CD4-positive, alpha-beta T cell treated with Interferon alpha-2 for 1 hour (primary cell): Measurements from ENCODE around the gene CSNK2A3.
"Not testable (repeated sequence)": the region's sequence is repeated elsewhere in the genome, so short reads cannot be mapped to it uniquely, and the experiment has no call there.

Source experiments
- DNase-seq, 2 donors: peaks; one replicate each; pipeline ENCODE4 v3.0.0-alpha.2; 2020 to 2022

CSNK2A3 gene

DNA sequence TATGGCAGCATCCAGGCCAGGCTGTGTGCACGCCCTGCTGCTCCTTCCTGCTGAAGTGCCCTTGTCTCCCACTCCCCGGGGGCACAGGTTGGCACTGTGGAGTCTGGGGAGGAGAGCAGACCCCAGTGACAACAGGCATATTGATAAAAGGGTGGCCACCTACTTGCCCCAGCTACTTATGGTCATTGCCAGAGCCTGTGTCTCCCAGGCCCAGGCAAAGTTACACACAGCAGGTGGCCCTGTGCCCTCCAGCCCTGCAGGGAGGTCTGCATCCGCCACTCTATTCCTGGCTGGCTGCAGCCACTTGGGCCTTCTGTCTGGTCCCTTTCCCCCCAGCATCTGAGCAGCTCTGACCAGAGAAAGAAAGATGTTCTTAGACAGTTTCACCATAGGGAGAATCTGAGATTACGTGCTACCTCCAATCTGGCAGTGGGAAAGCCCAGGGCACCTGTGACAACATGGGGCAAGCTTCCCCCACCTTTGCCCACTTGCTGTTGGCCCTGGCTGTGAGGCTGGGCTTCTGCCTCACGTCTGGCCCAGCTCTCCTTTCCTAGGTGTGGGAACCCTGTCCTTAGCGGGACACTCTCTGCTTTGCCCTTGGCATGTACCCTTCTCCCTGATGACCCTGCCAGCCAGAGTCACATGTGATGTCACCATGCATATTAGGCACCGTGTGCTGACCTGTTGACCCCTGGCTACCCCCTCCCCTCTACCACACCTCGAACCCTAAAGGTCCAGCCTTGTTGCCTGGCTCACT is 25.3 kb upstream of the CSNK2A3 start:
- DNase-seq: no peak

DNA sequence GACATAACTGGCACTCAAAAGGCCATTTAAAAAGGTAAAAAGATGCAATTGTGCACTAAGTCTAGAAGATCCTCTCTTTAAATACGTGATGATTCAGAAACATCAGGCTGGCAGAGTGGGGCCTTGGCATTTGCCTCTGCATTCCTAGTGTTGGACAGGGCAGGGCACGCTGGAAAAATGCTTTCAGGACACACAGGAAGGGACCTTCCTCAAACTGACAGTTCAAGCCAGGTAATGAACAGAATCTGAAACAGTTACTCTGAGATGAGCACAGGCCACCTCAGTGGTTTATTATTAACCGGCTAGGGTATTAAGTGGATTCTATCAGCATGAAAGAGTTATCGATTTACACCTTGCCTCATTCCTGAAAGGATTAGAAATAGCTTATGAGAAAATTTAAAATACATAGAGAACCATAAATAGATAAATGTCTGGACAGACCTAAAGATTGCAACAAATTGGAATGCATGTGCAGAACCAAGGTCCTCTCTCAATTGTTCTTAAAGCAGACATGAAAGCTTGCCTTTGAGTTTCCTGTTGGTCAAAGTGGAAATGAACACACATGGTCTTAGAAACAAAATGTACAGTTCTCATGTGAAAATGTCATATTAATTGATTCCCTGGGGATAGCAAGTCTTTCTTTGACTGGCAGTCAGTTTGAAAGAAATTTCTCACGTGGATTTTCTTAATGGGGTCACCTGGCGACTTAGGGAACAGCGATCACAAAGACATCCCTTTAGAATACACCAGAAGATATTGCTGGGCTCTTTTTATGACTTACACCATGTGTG is 21.5 kb upstream of the CSNK2A3 start:
- no peak for DNase-seq

DNA sequence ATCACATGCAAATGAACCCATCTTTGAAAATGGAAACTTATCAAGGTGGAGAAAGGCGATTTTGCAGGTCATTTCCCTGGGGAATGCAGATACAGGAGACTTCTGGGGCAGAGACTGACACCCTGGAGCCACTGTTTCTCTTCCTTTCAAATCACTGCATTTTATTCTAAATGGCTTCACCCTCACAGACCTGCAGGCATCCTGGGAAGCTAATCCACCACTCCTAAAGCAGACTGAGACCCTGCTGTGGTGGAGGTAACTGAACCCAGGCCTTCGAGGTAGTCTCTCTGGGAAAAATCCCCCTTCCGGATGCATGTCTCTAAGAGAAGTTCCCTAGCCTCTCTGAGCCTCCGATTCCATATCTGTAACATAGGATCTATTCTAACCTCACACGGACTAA is 20.9 kb upstream of the CSNK2A3 start:
- no peak for DNase-seq

DNA sequence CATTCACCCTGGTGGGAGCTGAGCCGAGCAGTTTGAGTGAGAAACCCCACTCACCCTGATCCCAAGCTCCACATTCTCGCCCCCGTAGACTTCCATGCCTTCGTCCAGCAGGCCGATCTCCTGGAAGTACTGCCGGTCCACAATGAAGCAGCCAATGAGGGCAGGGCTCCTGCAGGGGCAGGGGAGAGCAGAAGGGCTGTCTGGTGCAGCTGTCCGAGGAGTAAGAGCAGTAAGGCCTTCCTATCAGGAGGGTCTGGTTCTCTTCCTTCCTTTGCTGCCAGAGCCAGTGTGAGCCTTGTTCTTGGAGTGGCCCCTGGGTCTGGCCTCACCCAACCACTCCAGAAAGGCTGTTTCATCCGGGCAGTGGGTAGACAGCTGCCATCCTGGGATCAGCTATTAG is 19.4 kb upstream of the CSNK2A3 start:
- DNase-seq: no peak

DNA sequence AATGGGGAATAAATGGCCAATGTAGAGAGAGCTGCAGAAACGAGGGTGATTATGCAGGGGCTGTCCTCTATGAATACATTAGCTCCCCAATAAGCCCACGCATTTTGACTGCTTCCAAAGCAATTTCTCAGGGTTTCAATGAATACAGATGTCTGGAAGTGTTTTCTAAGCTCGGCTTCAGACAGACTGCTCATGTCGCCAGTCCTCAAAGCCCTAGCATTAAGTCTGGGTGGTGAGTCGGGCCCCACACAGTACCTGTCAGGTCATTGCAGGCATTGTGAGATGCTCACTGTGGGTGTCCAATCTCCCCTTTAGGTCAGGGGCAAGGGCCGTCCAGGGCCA is 17.9 kb upstream of the CSNK2A3 start:
- DNase-seq: no peak

DNA sequence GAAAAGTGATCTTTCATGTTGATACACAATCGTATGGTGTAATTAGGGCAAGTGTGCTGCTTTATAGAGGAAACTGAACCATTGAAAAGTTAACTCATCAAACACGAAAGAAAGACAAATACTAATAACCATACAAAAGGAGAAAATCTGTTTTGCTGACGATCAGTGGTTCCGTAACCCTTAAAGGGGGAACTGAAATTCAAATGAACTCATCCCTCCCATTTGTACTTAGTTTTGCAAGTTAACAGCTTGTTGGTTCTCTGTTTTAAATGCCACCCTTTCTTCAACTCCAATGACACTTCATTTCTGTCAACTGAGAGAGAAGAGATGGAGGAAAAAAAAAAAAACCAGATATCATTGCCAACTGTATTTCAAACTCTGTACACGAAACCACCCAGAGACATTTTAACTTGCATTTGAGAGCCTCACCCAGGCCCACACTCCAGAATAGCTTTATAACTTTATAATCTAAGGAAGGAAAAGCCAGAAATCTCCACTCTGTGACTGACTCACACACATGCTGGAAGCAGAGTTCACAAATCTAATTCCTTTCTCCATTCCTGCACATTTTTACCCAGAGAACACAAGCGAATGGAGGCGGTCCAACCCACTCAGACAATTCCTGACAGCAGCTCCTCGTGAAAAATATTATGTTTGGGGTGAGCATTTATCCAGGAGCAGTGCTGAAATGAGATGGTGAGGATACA is 17.4 kb upstream of the CSNK2A3 start:
- no peak for DNase-seq

DNA sequence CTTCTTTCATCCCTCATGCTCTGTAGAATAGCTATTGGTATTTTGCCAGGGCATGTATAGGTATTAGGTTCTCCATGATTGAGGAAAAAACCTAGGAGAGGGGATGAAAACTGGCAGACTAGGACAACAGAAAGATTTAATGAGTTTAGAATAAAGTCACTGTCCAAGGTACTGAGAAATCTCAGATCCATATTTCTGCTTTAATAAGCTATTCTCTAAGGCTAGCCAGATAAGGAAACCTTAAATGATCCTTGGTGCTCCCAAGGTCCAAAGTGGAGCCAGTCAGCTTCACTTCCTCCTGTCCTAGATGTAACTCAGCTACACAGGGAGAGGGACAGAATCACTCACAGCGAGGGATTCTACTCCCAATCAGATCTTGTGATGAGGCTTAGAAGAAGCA is 13.7 kb upstream of the CSNK2A3 start:
- DNase-seq: no peak

DNA sequence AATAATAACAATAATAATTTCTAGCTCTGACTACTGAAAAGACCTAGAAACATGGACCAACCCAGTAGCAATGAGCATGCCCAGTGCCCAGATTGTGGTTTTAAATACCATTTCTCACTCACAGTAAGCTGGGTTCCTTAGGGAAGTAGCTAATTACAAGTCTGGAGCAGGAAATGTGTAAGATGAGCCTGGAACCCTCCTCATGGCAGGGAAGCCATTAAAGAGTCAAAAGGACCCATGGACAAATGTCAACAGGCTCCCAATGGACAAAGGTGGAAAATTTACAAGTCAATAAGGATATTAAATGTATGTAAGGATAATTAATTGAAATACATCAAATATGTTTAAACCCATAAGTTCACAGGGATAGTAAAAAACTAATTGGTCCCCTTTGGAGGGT is 10.6 kb upstream of the CSNK2A3 start:
- no peak for DNase-seq

DNA sequence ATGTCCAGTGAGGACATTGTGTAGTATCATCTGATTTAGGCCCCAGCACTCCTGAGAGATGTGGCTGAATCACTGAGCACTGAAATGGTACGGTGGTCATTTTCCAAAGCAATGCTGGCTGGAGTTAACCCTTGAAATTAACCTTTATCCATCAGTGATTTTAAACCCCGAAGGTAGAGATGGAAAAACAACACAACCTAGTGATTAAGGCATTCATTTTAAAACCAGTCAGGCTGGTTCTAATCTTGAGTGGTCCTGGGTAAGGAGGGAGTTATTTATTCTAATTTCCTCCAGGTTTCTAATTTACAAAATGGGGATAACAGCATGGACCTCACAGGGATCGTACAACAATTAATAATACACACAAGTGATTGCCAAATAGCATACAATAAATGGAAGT is 6.6 kb upstream of the CSNK2A3 start:
- DNase-seq: no peak

DNA sequence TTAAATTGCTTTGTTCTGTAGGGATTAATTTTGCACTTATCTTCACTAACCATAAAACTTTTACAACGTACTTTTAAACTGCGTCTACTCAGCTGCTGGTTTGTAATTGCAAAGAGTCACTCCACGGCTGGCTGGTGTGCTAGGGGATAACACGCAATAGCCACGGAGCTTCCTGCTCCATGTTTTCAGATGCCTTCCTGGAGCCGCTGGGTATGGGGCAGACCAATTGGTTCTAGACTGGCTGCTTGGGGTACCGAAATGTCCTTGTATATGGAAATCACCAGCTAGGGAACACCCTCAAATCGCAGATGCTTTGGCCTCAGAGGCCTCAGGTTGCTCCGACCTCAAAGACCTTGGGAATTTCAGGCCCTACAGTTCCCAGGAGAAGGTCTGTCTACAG is 3.8 kb upstream of the CSNK2A3 start:
- no peak for DNase-seq

DNA sequence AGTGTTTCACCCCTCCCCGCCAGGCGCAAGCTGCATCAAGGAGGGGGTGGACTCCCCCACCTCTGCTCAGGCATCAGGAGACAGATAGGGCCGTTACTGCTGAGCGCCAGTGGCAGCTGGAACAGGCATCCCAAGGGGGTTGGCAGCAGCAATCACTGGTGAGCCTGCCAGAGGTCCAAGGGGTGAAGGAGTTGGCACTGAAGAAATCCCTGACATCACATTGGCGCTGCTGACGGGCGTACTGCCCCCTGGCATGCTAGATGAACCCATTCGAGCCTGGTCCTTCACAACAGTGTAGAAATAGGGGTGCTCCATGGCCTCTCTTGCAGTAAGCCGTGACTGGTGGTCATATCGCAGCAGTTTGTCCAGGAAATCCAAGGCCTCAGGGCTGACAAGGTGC is 1.2 kb downstream of the CSNK2A3 start:
- not testable (repeated sequence) for DNase-seq

DNA sequence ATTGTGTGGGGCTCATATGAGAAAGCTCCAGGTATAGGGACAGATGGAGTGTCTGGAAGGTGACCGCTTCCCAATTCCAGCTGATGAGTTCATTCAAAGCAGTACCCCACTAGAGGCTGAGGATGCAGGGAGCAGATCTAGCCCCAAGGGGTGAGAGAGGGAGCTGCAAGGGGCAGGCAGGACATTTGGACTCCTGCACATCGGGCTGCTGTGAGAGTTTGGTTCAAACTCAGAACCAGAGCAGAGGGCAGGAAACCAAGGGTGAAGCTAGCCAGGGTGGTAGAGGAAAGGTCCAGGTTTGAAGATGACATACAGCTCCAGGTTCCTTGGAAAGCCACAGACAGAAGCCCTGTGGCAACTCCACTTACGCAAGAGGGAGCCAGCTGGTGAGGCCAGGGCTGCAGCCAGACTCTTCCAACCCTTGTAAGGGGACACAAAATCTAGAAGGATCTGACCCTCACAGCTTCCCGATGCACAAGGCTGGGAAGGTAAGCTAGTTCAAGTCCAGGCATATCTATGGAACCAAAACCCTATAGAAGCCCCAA is 1.9 kb downstream of the CSNK2A3 start:
- DNase-seq: no peak

DNA sequence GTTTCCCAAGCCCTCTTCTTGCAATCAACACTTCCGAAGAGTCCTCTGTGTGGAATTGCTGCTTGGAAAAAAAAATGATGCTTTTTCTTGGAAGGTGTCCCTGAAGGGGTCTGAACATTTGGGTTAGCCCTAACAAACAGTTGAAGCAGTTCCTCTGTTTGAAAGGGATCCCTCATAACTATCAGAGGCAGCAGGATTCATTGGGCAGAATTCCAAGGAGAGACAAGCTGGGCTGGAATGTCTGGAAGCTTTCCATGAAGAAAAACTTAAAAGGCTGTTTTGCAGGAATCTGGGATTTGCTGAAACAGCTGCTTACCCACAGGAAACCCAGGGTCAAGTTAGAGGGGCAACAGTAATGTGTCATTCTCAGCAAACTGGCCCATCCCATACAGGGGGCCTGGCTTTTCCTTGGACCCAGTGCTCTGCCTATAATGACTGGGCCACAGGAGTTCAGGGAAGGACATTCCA is 3.1 kb downstream of the CSNK2A3 start:
- no peak for DNase-seq

DNA sequence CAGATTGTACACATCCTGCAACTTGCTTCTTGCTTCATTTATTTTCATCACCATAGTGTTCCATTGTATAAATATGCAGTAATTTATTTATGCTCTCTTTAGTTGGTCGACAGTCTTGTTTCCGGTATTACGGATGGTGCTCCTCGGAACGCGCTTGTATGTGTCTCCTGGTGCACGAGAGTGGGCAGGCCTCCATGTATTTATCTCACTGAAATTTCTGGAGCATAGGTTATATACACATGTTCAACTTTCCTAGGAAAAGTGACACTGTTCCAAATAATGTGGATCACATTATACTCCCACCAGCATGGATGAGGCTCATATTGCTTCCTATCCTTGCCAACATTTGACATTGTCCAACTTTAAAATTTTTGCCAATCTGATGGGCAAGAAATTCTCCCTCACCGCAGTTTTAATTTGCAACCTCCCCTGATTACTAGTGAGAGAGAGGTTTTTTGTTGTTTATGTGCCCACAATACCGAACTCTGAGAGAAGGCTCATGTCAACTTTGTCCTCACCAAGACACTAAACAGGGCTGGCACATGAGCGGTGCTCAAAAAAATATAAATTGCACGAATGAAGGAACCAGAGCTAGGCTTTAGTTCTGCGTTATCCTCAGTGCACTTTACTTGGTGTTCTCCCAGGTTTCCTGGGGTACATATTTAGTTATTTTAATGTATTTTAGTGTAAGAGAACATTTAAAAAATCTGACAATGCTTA is 3.8 kb downstream of the CSNK2A3 start:
- DNase-seq: no peak

DNA sequence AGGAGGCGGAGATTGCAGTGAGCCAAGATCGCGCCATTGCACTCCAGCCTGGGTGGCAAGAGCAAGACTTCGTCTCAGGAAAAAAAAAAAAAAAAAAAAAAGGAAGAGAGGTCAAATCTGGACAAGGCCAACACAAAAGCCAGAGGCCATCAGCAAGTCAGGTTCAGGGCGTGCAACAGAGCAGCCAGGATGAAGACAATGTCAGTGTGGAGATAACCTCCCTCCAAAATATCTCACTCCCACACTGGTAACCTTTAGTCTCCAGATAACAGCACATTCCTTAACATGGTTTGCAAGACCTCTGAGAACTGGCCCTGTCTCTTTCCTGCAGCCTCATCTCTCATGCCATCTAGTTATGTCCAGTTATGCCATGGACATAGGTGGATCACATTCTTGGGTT is 4.7 kb downstream of the CSNK2A3 start:
- no peak for DNase-seq

DNA sequence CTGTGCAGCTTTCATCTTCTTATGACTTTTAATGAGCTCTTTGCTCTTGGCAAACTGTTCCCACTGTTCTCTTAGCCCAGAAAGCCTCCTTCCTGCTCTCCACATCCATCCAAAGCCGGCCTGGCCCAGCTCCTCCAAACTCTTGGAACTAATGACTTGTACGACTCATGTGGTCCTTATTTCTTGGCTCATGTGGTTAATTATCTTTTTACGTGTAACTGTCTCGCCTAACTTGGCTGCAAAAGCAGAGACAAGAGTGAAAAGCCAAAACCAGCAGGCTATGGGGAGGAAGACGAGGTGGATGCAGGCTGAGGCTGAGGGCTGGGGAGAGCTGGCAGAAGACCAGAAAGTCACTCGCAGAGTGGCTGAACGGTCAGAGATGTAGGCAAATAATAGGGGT is 5.5 kb downstream of the CSNK2A3 start:
- DNase-seq: no peak

DNA sequence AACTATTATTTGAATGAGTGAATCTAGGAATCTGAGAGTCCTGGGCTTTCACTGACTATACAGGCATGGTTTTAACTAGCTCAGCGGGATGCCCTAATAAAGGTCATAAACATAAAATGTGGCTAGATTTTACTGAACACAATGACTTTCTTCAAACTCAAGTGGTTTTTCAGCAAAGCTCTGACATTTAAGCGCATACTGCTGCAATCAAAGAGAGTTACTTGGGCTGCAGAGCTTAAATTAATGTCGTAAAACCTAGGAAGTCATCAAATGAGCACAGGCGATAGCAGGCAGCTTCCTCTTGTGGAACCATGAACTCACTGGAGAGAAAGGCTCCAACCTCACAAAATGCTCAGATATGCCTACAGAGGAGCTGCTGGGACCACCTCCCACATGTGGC is 6.7 kb downstream of the CSNK2A3 start:
- no peak for DNase-seq

DNA sequence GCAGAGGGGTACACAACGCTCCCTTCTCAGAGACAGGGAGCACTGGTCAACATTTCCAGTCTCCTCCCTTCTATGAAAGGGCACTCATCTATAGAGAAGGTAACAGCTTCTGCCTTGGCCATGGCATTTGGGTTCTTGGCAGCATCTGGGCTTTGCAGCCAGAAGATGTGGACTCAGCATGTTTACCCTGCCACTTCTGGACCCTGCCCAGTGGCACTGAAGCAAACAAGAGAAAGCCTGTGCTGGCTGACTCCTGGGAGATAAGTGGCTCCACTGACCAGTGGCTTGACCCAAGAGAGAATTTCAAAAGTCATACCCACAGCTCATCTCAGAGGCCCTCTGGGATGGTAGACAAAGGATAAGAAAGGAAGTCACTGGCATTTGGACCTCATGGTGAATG is 8.0 kb downstream of the CSNK2A3 start:
- DNase-seq: no peak

DNA sequence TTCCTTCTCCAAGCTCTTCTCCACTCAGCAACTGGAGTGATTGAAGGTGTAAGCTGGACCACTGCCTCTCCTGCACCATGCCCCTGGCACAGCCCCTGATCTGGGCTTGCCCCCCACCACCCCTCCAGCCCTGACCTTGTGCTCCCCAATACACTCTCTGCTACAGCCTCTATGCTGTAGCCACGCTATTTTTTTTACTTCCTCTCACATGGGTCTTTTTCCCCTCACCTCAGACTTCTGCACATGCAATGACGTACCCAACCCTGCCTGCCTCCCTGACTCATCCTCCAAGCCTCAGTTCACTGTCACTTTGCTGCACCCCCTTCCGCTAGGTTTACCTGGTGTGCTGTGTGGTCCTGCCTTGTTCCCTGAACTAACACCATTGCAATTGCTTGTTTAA is 9.0 kb downstream of the CSNK2A3 start:
- DNase-seq: no peak

DNA sequence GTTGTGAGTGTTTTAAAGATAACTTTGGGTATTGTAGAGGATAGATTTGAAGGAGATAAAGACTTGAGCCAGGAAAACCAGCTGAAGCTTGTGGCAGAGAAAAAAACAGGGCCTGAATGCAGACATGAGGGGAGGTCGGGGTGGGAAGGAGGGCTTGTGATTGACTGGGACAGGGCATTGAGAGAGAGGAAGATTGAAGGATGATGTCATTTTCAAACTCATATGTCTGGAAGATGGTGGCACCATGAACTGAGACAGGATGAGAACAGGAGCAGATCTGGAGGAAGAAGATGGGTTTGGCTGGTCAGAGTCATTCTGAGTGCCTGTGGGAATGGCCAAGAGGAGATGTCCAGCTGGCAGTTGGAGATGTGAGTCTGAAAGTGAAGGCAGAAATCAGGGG is 14.7 kb downstream of the CSNK2A3 start:
- no peak for DNase-seq

DNA sequence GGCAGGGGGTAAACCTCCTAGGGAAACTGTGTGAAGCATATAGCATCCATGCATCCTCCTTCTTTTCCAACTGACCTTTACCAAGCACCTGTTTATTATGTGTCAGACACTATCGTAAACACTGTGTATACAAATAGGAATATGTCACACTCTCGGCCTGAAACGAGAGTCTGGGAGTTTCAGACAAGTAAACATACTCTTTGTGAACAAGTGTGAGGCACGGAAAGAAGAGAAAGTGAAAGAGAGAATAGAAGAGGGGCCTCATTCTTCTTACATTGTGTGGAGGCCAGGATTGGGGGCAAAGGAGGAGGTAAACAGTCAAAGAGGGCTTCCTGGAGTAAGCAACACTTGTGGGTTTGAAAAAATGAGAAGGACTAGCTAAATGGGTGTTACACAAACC is 16.4 kb downstream of the CSNK2A3 start:
- no peak for DNase-seq

DNA sequence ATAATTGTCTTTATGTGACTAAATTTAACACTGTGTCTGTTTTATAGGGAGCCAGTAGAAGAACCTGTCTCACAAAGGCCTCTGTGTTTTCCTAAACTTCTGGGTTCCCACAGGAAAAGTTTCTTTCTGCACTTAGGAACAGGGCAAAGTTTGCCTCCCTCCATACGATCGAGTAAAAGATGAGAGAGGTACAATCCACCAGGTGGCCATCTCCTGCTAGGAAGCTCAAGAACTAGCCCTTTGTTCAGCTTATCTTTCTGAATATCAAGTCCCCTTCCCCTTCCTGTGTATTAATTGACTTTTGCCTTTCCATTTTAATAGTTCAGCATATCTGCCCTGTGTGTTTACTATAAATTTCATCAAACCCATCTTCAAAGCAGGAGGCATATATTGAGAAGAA is 18.0 kb downstream of the CSNK2A3 start:
- DNase-seq: no peak

DNA sequence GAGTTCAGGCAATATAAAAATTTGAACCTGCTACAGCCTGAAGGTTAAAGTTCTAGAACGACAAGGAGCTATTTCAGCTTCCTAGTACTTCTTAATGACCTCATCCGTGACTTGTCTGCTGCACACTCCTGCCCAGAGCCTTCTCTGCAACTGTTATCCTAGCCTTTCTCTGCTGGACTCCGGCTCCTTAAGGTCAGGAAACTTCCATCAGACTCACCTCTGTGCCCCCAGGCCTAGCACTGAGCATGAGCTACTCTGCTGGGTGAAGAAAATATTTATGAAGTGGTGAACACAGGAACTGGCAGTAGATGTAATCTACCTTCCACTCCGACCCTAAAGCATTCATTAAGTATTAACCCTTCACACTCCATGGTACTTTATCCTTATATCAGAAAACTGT is 18.4 kb downstream of the CSNK2A3 start:
- DNase-seq: no peak
